ENCODE measurements around the gene ZNRF1.

DNA sequence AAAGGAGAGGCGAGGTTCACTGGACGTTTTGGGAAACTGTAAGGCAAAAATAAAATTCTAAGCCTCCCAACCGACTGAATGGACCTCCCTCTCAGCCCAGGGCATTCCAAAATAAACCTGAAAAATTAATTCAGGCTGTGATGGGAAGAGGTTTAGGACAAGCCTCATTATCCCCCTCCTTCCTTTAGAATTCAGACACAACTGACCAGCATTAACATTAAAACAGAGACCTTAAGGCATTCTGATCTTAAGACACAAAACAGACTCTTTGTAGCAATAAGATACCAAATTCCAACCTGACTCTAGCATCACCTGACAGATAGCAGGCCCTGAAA lies 118.1 kb downstream of the ZNRF1 start:
- TF ChIP-seq, protein P1, sequence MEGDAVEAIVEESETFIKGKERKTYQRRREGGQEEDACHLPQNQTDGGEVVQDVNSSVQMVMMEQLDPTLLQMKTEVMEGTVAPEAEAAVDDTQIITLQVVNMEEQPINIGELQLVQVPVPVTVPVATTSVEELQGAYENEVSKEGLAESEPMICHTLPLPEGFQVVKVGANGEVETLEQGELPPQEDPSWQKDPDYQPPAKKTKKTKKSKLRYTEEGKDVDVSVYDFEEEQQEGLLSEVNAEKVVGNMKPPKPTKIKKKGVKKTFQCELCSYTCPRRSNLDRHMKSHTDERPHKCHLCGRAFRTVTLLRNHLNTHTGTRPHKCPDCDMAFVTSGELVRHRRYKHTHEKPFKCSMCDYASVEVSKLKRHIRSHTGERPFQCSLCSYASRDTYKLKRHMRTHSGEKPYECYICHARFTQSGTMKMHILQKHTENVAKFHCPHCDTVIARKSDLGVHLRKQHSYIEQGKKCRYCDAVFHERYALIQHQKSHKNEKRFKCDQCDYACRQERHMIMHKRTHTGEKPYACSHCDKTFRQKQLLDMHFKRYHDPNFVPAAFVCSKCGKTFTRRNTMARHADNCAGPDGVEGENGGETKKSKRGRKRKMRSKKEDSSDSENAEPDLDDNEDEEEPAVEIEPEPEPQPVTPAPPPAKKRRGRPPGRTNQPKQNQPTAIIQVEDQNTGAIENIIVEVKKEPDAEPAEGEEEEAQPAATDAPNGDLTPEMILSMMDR (IDR thresholded peaks at IDR 0.05), result no peak
- TF ChIP-seq POLR2A (IDR thresholded peaks at IDR 0.05), result no peak

All from right lobe of liver (tissue), 4 donors.